Esophagus muscularis mucosa (tissue), 4 donors: ENCODE measurements around the gene PRKCQ. TPM values are rescaled to one million over a fixed set of nuclear protein-coding genes. Genes with fewer than 3 reads are reported as not detected.

ENCODE experiments used
- DNase-seq: peaks from one replicate; pipeline ENCODE4 v3.0.0-alpha.2; 2017; ENCODE audit errors: extremely low spot score
- H3K27ac ChIP-seq, 4 donors: fragments of 200-600 bp; sonication (generic); replicated peaks in 1 of 4; 1 replicate in 3 of 4; 2 replicates in 1 of 4; pipeline ENCODE4 v1.5.1; 2016 to 2019; ENCODE audit warnings: mild to moderate bottlenecking in 1 of 4
- H3K27me3 ChIP-seq, 4 donors: fragments of 200-600 bp; sonication (generic); one replicate each; pipeline versions ENCODE4 v1.5.1 to v1.6.0; 2016 to 2019
- H3K36me3 ChIP-seq, 4 donors: fragments of 200-600 bp; sonication (generic); one replicate each; pipeline ENCODE4 v1.5.1; 2016 to 2019
- H3K4me1 ChIP-seq, 4 donors: fragments of 200-600 bp; sonication (generic); one replicate each; pipeline ENCODE4 v1.5.1; 2016 to 2019
- H3K4me3 ChIP-seq, 4 donors: fragments of 200-600 bp; sonication (generic); 1 replicate in 2 of 4; 2 replicates in 2 of 4; pipeline ENCODE4 v1.5.1; 2016 to 2019; ENCODE audit warnings: mild to moderate bottlenecking in 4 of 4, moderate library complexity in 1 of 4
- H3K9me3 ChIP-seq, 4 donors: fragments of 200-600 bp; sonication (generic); 1 replicate in 3 of 4; 2 replicates in 1 of 4; pipeline ENCODE4 v1.5.1; 2016 to 2019
- CTCF ChIP-seq, 3 experiments: fragments of 200-600 bp in 2 of 3; fragments of 450-650 bp in 1 of 3; sonication (generic) in 2 of 3; IDR thresholded peaks; one replicate each; pipeline ENCODE4 v1.5.1; 2017 to 2019; ENCODE audit warnings: antibody characterized with exemption in 3 of 3, mild to moderate bottlenecking in 2 of 3, moderate library complexity in 1 of 3
- EP300 ChIP-seq: sonication (generic); formaldehyde crosslinking; IDR thresholded peaks from one replicate; pipeline ENCODE4 v1.6.1; 2017; ENCODE audit warnings: antibody characterized with exemption
- POLR2A ChIP-seq: fragments of 450-650 bp; IDR thresholded peaks from one replicate; pipeline ENCODE4 v1.6.1; 2017; ENCODE audit warnings: antibody characterized with exemption, moderate library complexity, mild to moderate bottlenecking, low read depth
- POLR2AphosphoS5 ChIP-seq, 2 donors: sonication (generic); formaldehyde crosslinking; IDR thresholded peaks; one replicate each; pipeline ENCODE4 v1.6.1; 2017; ENCODE audit warnings: antibody characterized with exemption in 2 of 2
- WGBS: methylation state at CpG from one replicate; pipeline ENCODE4 v1.1.5; 2018; 5-methylcytosine and 5-hydroxymethylcytosine counted together
- intact Hi-C: fragments of 100-400 bp; cut with DNase I; formaldehyde crosslinking; loops from one replicate; pipeline ENCODE4 v1.15.1; 2023
- total RNA-seq, 4 donors: library from RNA; depleted of rRNA; stranded (reverse); fragments of >200 nt; gene quantifications; one replicate each; pipeline versions ENCODE4 v1.1.0 to v1.2.1, GENCODE V29; 2016

Gene PRKCQ
- total RNA-seq, 4 donors from 2014 or later = 4.6 to 9.4 (median 6.8) TPM

GRCh38 chr10:6390213-6390845, 189.7 kb downstream of the PRKCQ start:
- Histone ChIP-seq H3K4me3 (no peak overlapping the region), H3K4me1 (no peaks in the 10 kb centered on the region), H3K27me3 (no peaks in the 10 kb centered on the region), H3K9me3 (peaks cover 0 to 21% (median 7%) of the 10 kb centered on the region in 4 donors), H3K27ac (no peak overlapping the region), H3K36me3 (no peaks in the 10 kb centered on the region)
- TF ChIP-seq POLR2AphosphoS5 (IDR thresholded peaks at IDR 0.05) = no peak
- WGBS = 81% methylated on average over 2 of the region's 2 CpGs
- intact Hi-C loops = no loop called here
- DNase-seq = no peak

GRCh38 chr10:6388261-6388893, 191.7 kb downstream of the PRKCQ start:
- Histone ChIP-seq H3K9me3 (peaks cover 0 to 21% (median 7%) of the 10 kb centered on the region in 4 donors), H3K27me3 (no peaks in the 10 kb centered on the region), H3K27ac (no peak overlapping the region), H3K4me1 (peaks cover 1 to 5% (median 2%) of the 10 kb centered on the region in 4 donors), H3K4me3 (no peak overlapping the region), H3K36me3 (no peaks in the 10 kb centered on the region)
- no peak for TF ChIP-seq EP300
- no peak for TF ChIP-seq CTCF (IDR thresholded peaks at IDR 0.05)
- TF ChIP-seq POLR2A = no peak
- TF ChIP-seq POLR2AphosphoS5 (IDR thresholded peaks at IDR 0.05) = no peak
- intact Hi-C loops = loop anchor here (10.0 kb wide), 1 partner anchor 154 kb away; no protein-coding TSS in a partner anchor
- WGBS = 64% methylated on average over 3 of the region's 4 CpGs
- DNase-seq = no peak

GRCh38 chr10:6386960-6387359, 193.1 kb downstream of the PRKCQ start:
- no peak for TF ChIP-seq POLR2A
- no peak for TF ChIP-seq EP300
- no peak for TF ChIP-seq CTCF (IDR thresholded peaks at IDR 0.05)
- TF ChIP-seq POLR2AphosphoS5 (IDR thresholded peaks at IDR 0.05) = no peak
- Histone ChIP-seq H3K4me3 (no peak overlapping the region), H3K4me1 (peaks cover 9 to 19% (median 17%) of the 10 kb centered on the region in 4 donors), H3K27me3 (no peaks in the 10 kb centered on the region), H3K9me3 (peaks cover 0 to 21% (median 7%) of the 10 kb centered on the region in 4 donors), H3K27ac (no peak overlapping the region), H3K36me3 (no peaks in the 10 kb centered on the region)
- intact Hi-C loops = loop anchor here (10.0 kb wide), 1 partner anchor 152 kb away; no protein-coding TSS in a partner anchor
- DNase-seq = no peak
- 88% methylated on average over 5 of the region's 5 CpGs for WGBS

GRCh38 chr10:6386346-6386745, 193.7 kb downstream of the PRKCQ start:
- no peak overlapping the region for H3K27ac ChIP-seq
- no peaks in the 10 kb centered on the region for H3K36me3 ChIP-seq
- H3K4me3 ChIP-seq = no peak overlapping the region
- TF ChIP-seq EP300 = no peak
- no peak for TF ChIP-seq POLR2AphosphoS5 (IDR thresholded peaks at IDR 0.05)
- TF ChIP-seq CTCF (IDR thresholded peaks at IDR 0.05) = no peak
- TF ChIP-seq POLR2A = no peak
- peaks cover 14 to 25% (median 23%) of the 10 kb centered on the region in 4 donors for H3K4me1 ChIP-seq
- DNase-seq = no peak
- peaks cover 0 to 21% (median 7%) of the 10 kb centered on the region in 4 donors for H3K9me3 ChIP-seq
- 75% methylated on average over 4 of the region's 6 CpGs for WGBS
- no peaks in the 10 kb centered on the region for H3K27me3 ChIP-seq
- intact Hi-C loops = loop anchor here (10.0 kb wide), 1 partner anchor 152 kb away; no protein-coding TSS in a partner anchor

GRCh38 chr10:6385665-6386064, 194.4 kb downstream of the PRKCQ start:
- intact Hi-C loops = loop anchor here (10.0 kb wide), 1 partner anchor 151 kb away; no protein-coding TSS in a partner anchor
- WGBS = 61% methylated on average over 3 of the region's 3 CpGs
- Histone ChIP-seq H3K9me3 (peaks cover 0 to 21% (median 6%) of the 10 kb centered on the region in 4 donors), H3K36me3 (no peaks in the 10 kb centered on the region), H3K4me1 (peaks cover 14 to 28% (median 24%) of the 10 kb centered on the region in 4 donors), H3K27me3 (no peaks in the 10 kb centered on the region), H3K27ac (no peak overlapping the region), H3K4me3 (no peak overlapping the region)
- TF ChIP-seq POLR2A (no peak), CTCF (IDR thresholded peaks at IDR 0.05) (no peak), EP300 (no peak)
- no peak for DNase-seq
